Measurements from ENCODE around the gene PLEKHG4B.

Gene PLEKHG4B

GRCh38 chr5:77170-77501 is 14.8 kb upstream of the PLEKHG4B start:
- no peaks in the 10 kb centered on the region for H3K27me3 ChIP-seq (ENCODE audit: control insufficient read depth, insufficient read depth, low read length)
- TF ChIP-seq CTCF (IDR thresholded peaks at IDR 0.05): no peak

DNA sequence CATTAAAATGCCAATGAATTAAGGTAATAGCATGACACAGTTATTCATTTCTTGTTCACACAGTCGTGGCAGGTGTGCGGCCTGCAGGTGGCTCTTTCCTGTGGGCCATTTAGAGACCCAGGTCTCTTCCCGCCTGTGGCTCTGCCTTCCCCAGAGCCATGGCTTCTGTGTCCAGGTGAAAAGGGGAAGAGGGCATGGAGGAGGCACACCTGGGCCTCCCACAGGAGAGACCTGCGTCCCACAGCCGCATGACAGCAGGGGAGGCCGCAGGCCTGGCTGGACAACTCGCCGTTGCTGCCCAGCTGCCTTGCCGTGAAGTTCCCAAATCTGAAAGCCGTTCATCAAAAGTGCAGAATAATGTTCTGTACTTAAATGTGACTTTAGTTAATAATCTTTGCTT is 14.4 kb upstream of the PLEKHG4B start:
- no peak overlapping the region for H3K27ac ChIP-seq
- H3K79me2 ChIP-seq: peaks cover 5% of the 10 kb centered on the region
- H3K9me3 ChIP-seq (ENCODE audit: control insufficient read depth, low read length): no peaks in the 10 kb centered on the region
- no peaks in the 10 kb centered on the region for H3K27me3 ChIP-seq (ENCODE audit: control insufficient read depth, insufficient read depth, low read length)
- H3K9ac ChIP-seq: no peak overlapping the region
- H2AFZ ChIP-seq: no peak overlapping the region
- TF ChIP-seq CTCF (IDR thresholded peaks at IDR 0.05): no peak
- H3K4me3 ChIP-seq (ENCODE audit: low read depth, low read length): no peak overlapping the region
- H3K4me2 ChIP-seq (ENCODE audit: low read length): no peak overlapping the region
- H3K4me1 ChIP-seq: peaks cover 14% of the 10 kb centered on the region
- no peaks in the 10 kb centered on the region for H3K36me3 ChIP-seq (ENCODE audit: control insufficient read depth, insufficient read depth, low read length)

More at GRCh38 chr5:77170-77501, 14.8 kb upstream of the PLEKHG4B start:
- Histone ChIP-seq H3K9ac (no peak overlapping the region), H3K4me1 (peaks cover 11% of the 10 kb centered on the region), H3K27ac (no peak overlapping the region), H3K4me3 (ENCODE audit: low read depth, low read length) (no peak overlapping the region), H3K36me3 (ENCODE audit: control insufficient read depth, insufficient read depth, low read length) (no peaks in the 10 kb centered on the region), H3K79me2 (peaks cover 5% of the 10 kb centered on the region), H2AFZ (no peak overlapping the region), H3K9me3 (ENCODE audit: control insufficient read depth, low read length) (no peaks in the 10 kb centered on the region), H3K4me2 (ENCODE audit: low read length) (no peak overlapping the region)

DNA sequence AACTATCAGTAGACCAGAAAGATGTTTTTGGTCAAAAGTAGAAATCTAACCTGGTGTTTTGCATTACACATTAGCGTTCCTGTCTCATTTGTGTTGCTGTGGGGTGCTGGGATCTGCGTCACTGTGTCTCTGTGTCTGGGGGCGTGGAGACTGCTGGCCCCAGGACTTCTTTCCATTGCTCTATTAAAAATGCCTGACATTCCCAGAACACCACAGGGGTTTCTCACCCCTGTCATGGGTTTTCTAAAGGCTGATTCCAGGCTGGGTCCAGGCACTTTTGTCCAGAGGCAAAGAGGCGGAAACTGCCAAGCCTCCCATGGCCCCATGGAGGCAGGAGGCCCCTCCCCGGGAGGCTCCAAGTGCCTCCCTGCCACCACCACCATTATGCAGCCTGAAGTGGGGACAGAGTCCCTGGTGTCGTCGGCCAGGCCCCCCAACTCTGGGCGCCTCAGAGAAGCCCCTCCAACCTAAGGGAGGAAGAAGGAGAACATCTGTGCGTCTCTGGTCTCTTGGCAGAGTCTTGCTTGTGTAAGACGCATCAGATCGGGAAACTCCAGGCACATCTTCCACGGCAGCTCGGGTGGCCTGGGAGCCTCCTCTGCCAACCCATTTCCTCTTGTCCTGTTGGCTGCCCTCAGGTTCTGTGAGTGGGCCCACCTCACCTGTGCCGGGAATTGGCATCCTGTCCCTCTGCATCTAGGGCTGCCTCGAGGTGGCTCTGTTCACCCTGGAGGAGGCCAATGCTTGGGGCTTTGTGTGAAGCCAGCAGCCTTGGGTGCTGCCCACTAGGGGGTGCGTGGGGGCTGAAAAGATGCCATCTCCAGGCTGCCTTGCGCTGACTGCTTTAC is 13.8 kb upstream of the PLEKHG4B start:
- Histone ChIP-seq H3K9ac (no peak overlapping the region), H3K36me3 (ENCODE audit: control insufficient read depth, insufficient read depth, low read length) (no peaks in the 10 kb centered on the region), H3K27ac (no peak overlapping the region), H3K79me2 (peaks cover 5% of the 10 kb centered on the region), H3K4me1 (peaks cover 18% of the 10 kb centered on the region), H3K4me3 (ENCODE audit: low read depth, low read length) (no peak overlapping the region), H3K4me2 (ENCODE audit: low read length) (no peak overlapping the region), H3K27me3 (ENCODE audit: control insufficient read depth, insufficient read depth, low read length) (no peaks in the 10 kb centered on the region), H3K9me3 (ENCODE audit: control insufficient read depth, low read length) (no peaks in the 10 kb centered on the region), H2AFZ (no peak overlapping the region)
- peak; percentile 63 for TF ChIP-seq CTCF (IDR thresholded peaks at IDR 0.05)

DNA sequence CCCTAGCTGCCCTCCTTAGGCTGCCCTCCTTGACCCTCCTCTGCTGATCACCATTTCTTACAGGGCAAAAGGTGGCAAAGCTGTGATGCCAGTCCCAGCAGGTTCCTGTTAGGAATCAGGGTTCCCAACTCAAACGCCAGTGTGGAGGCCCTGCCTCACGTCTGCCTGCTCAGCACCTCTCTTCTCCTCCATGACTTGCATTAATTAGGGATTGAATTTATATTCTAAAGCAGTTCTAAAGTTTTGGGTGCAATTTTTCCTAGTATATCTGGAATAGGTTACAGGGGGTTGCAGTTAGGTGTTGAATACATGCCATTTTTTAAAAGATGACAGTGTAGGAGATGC is 13.2 kb upstream of the PLEKHG4B start:
- Histone ChIP-seq H3K36me3 (ENCODE audit: control insufficient read depth, insufficient read depth, low read length) (no peaks in the 10 kb centered on the region), H3K9ac (no peak overlapping the region), H3K79me2 (peaks cover 4% of the 10 kb centered on the region), H3K4me1 (peaks cover 18% of the 10 kb centered on the region), H2AFZ (no peak overlapping the region), H3K4me2 (ENCODE audit: low read length) (no peak overlapping the region), H3K9me3 (ENCODE audit: control insufficient read depth, low read length) (no peaks in the 10 kb centered on the region), H3K27me3 (ENCODE audit: control insufficient read depth, insufficient read depth, low read length) (no peaks in the 10 kb centered on the region), H3K4me3 (ENCODE audit: low read depth, low read length) (no peak overlapping the region), H3K27ac (no peak overlapping the region)
- TF ChIP-seq CTCF (IDR thresholded peaks at IDR 0.05): no peak

- H3K4me3 ChIP-seq (ENCODE audit: low read depth, low read length): no peak overlapping the region
- peaks cover 18% of the 10 kb centered on the region for H3K4me1 ChIP-seq
- no peak overlapping the region for H3K4me2 ChIP-seq (ENCODE audit: low read length)
- H3K36me3 ChIP-seq (ENCODE audit: control insufficient read depth, insufficient read depth, low read length): no peaks in the 10 kb centered on the region
- TF ChIP-seq CTCF (IDR thresholded peaks at IDR 0.05): no peak
- H3K27me3 ChIP-seq (ENCODE audit: control insufficient read depth, insufficient read depth, low read length): no peaks in the 10 kb centered on the region
- H3K9me3 ChIP-seq (ENCODE audit: control insufficient read depth, low read length): no peaks in the 10 kb centered on the region
- no peak overlapping the region for H2AFZ ChIP-seq
- H3K9ac ChIP-seq: no peak overlapping the region
- no peaks in the 10 kb centered on the region for H3K79me2 ChIP-seq
- no peak overlapping the region for H3K27ac ChIP-seq
Observed at GRCh38 chr5:79263-79662, 12.7 kb upstream of the PLEKHG4B start.
